Hindlimb muscle (tissue), 1 donor: ENCODE measurements around the gene ZFYVE28. TPM values are rescaled to one million over a fixed set of nuclear protein-coding genes. Genes with fewer than 3 reads are reported as not detected.

Experiments
- DNase-seq: peaks from one replicate; pipeline ENCODE4 v3.0.0-alpha.2; 2013
- polyA plus RNA-seq: library from polyadenylated mRNA; unstranded; fragments of 120-200 nt; gene quantifications from one replicate; pipeline ENCODE4 v1.2.1, GENCODE V29; 2013; ENCODE audit not compliant: insufficient read length

The ZFYVE28 gene
- polyA plus RNA-seq, 1 donor = 2.5 TPM

DNA sequence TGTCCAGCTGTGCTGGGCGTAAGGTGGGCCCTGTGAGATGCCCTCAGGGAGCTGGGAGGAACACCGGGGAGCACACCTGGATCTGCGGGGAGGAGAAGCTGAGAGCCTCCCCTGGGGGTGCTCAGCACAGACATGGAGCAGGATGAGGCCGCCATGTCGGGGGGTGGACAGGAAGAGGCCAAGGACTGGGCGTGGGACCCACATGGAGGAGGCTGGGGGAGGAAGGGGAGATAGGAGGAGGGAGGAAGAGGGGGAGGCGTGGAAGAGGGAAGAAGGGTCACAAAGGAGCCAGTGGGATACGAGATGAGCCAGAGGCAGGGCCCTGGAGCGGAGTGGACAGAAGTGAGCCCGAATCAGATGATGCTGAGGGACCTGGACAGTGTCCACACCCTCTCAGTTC is 66.3 kb downstream of the ZFYVE28 start:
- no peak for DNase-seq

DNA sequence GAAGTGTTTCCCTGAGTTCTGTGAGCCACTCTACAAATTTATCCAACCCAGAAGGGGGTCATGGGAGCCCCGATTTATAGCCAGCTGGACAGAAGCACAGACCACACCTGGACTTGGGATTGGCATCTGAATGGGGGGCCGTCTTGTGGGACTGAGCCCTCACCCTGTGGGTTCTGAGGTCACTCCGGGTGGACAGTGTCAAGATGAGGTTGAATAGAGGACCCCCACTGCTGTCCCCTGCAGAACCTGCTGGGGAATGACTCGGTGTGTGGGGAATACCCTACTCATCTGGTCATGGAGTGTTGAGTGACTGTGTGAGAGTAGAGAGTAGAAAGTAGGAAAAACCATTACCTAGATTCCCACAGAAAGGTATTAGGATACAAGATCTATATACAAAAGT is 67.5 kb downstream of the ZFYVE28 start:
- DNase-seq = no peak

DNA sequence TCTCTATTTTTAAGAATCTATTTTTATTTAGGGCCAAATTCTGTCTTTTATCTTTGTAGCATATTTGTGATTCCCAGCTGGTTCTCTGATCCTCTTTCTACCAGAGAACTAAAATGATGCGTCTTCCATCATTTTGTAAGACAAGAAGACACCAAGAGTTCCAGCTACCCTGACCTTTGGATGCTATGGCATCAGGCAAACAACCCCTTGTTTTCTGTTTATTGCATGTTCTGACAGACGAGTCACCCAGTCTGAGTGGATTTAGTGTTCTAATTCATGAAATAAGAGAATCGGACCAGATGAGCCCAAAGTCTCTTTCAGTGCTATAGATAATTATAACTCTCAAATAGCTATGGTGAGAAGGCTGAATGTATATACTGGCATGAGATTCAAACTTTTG is 69.7 kb downstream of the ZFYVE28 start:
- no peak for DNase-seq

DNA sequence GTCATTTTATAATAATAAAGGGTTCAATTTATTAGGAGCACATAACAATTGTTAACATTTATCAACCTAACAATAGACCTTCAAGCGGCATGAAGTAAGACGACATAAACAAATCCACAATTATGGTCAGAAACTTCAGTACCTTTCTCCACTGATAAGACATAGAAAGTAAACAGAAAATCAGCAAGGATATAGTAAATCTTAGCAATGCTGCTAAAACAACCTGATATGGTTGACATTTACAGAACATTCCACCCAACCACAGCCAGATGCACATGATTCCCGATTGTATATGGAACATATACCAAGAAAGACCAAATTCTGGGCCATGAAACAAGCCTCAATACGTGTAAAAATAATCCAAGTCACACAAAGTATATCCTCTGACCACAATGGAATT is 71.3 kb downstream of the ZFYVE28 start:
- DNase-seq = no peak

DNA sequence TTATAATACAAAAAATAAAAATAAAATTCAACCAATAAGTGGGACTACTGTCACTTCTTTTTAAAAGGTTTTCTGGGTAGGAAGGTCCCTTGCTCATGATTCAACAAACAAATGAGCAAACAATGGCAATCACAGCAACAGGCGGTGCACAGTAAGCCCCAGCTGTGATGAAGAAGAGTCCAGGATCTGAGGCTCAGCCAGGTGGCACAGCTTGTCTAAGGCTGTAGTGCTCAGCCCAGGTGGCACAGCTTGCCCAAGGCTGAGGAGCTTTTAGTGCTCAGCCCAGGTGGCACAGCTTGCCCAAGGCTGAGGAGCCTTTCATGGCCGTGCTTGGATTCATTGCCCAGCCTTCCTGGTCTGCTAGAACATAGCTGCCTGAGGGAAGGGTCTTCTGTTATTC is 75.0 kb downstream of the ZFYVE28 start:
- no peak for DNase-seq

DNA sequence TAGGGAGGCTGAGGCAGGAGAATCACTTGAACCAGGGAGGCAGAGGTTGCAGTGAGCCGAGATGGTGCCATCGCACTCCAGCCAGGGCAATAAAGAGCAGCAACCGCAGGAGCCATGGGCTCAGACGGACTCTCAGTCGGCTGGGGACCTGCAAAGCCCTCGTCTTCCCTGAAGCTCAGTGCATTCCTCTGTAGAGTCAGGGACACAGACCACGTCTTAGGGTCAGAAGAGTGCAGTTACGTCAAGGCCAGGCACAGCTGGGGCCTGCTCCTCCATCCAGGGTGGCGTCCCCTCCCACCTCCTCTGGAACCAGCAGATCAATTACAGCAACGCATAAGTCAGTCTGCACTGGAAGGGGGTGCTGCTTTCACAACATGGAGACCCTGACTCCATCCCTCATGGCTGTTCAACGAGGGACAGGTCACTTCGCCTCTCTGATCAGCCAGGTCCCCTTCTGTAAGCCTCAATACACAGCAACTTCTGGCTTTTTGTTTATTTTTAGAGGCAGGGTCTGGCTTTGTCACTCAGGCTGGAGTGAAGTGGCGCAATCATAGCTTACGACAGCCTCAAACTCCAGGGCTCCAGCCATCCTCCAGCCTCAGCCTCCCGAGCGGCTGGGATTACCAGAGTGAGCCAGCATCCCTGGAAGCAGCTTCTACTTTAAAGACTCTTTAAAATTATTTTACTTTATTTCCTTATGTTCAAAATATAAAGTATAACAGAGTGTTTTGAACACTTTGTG is 76.4 kb downstream of the ZFYVE28 start:
- no peak for DNase-seq

DNA sequence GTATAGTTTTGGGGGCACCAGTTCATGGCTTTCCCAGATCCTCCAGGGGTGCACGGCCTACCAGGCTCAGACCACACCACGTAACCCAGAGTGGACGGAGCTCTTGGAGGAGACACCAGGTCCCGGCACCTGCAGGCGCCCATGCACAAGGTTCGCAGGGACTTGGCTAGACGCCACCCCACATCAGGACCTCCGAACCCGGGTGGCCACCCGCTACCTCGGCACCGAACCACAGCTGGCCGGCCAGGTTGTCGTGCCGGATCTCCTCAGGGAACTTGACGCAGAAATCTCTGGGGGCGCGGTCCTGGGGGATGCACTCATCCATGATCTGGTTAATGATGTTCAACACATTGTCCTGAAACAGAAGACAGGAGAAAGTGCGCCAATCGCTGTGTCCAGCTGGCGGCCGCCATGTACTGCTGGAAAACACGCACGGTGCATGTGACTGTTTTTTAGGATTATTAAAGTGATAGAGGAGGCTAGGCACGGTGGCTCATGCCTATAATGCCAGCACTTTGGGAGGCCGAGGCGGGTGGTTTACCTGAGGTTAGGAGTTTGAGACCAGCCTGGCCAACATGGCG is 77.1 kb downstream of the ZFYVE28 start:
- DNase-seq = no peak

DNA sequence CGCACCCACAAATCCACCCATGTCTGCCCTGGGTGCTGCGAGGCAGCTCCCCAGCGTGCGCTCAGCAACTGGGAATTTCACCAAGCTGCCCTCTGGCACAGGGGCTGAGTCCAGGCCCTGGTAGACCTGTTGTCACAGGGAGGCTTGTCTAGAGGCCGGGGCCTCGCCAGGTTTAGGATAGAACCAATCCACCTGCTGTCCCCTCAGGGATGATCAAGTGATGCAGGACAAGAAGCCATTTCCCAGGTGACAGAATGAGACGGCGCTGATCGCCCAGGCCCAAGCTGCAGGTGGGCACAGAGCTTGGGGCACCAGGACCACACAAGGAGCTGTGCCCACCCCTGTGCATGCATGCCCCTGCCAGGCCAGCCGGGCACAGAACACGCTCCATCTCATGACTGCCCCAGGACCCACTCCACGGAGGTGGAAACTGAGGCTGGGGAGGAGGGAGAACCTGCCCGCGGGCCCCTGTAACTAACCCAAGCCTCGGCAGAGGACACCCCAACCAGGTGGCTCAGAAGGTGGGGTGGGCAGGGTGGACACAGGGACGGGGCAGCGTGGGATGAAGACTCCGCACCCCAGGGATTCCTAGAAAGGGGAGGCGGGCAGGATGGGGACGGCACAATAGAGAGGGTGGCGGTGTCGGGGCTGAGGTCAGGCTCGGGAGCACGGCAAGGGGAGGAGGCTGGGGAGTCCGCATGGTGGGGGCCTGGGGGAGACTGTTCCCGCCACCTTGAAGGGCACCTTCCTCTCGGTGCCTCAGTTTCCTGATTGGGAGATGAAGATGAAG is 78.0 kb downstream of the ZFYVE28 start:
- DNase-seq = no peak

DNA sequence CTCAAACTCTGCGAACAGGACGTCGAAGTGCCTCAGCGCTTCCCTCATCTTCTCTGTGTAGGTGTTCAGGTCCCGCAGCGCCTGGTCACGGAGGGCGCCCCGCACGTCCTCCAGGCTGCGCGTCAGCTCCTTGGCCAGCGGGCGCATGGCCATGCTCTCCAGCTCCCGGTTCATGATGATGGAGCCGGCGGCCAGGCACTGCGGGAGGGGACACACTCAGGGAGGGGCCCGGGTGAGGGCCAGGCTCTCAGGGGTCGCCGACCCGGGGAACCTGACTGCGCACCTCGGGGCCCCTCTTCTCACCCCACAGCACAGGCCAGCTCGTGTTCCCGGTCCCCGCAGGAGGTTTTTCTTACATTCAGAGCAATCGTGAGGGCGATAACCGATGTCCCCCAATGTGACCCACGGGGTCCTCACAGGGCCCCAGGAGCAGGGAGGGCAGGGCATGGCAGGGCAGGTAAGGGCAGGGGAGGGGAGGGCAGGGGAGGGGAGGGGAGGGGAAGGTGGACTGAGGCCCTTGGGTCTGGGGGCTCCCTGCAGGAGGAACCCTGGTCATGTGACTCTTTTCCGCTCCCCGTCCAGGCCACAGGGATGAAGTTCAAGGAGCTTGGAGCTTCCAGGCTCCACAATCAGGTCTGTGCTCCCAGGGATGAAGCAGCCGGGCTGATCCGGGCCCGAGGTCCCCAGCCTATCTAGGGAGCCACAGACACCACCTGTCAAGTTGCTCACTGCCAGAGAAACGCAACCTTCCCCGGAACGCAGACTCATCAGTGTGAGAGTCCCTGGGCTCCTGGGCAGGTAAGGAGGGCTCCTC is 78.8 kb downstream of the ZFYVE28 start:
- DNase-seq = no peak

DNA sequence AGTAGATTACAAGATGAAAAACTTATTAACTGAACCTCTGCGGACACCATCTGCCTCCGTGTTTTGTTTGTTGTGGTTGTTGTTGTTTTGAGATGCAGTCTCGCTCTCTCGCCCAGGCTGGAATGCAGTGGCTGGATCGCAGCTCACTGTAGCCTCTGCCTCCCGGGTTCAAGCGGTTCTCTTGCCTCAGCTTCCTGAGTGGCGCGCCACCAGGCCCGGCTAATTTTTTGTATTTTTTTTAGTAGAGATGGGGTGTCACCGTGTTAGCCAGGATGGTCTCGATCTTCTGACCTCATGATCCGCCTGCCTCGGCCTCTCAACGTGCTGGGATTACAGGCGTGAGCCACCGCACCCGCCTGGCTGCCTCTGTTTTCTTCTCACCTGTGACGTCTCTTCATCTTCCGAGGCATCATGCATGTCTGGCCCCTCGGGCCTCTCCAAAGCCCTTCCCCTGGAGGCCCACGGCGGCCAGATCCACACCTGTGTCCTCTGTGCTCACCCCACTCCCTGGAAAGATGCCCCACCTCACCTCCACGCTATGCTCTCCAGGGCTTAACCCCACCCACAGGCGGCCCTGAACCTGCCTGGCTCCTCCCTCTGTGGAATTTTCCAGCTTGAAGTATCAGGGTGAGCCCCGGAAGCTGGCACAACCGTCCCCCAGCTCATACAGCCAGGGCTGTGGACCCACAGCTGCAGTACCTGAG is 79.5 kb downstream of the ZFYVE28 start:
- no peak for DNase-seq

DNA sequence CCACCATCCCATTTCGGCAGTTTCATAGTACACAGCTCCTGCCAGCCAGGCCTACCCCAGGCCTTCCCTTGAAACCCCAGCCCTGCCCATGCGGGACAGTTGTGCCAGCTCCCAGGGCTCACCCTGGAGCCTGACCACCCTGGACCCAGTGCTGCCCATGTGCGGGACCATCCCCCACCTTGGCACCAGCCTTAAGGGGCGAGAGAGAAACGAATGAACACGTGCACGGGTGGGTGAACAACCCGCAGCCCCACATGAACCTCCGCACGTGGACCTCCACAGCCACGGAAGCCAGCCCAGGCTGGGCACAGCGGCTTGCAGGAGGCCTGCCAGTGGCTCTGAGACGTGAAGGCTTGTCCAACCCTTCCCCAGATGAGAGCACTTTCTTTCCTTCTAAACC is 80.5 kb downstream of the ZFYVE28 start:
- DNase-seq = no peak

DNA sequence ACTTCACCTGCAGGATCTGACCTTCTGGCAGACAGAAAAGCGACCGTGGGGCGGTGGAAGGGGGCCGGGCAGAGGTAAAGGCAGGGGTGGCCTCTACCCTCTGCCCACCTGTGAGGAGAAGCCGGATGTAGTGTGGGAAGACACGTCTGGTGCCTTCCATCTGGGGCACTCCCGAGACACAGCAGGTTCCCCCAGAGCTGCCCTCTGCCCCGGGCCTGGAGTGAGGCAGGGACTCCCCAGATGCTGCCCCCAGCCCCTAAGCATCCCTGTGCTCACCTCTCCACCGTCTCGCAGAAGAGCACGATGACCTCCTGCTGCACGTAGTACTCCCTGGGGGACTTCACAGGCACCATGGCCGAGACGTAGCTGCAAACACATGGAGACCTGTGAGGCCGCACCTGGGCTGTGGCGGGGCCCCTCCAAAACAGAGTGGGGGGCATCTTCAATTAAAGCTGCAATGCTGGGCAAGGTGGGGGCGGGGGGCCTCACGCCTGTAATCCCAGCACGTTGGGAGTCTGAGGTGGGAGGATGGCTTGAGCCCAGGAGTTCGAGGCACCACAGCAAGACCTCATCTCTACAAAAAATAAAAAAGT is 81.2 kb downstream of the ZFYVE28 start:
- DNase-seq = no peak

DNA sequence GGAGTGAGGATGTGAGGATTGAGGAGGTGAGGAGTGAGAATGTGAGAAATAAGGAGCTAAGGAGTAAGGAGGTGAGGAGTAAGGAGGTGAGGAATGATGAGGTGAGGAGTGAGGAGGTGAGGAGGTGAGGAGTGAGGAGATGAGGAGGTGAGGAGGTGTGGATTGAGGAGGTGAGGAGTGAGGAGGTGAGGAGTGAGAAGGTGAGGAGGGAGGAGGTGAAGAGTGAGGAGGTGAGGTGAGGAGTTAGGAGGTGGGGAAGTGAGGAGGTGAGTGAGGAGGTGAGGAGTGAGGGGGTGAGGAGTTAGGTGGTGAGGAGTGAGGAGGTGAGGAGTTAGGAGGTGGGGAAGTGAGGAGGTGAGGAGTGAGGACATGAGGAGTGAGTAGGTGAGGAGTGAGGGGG is 81.8 kb downstream of the ZFYVE28 start:
- no peak for DNase-seq

DNA sequence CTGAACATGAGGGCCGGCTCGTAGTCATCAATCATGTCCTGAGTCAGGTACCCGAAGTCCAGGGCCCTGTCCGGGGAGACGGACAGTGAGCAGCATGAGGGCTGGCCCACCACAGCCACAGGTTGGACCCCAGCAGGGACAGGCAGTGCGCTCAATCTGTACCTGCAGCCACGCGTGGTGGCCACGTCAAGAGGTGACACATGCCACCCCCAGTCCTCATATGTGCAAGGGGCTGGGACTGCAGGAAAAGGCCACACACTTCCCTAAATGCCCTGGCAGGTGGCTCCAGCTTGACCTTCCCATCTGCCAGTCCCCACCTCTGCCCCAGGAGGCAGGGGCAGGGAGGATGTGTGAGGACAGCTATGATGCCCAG is 82.7 kb downstream of the ZFYVE28 start:
- no peak for DNase-seq

DNA sequence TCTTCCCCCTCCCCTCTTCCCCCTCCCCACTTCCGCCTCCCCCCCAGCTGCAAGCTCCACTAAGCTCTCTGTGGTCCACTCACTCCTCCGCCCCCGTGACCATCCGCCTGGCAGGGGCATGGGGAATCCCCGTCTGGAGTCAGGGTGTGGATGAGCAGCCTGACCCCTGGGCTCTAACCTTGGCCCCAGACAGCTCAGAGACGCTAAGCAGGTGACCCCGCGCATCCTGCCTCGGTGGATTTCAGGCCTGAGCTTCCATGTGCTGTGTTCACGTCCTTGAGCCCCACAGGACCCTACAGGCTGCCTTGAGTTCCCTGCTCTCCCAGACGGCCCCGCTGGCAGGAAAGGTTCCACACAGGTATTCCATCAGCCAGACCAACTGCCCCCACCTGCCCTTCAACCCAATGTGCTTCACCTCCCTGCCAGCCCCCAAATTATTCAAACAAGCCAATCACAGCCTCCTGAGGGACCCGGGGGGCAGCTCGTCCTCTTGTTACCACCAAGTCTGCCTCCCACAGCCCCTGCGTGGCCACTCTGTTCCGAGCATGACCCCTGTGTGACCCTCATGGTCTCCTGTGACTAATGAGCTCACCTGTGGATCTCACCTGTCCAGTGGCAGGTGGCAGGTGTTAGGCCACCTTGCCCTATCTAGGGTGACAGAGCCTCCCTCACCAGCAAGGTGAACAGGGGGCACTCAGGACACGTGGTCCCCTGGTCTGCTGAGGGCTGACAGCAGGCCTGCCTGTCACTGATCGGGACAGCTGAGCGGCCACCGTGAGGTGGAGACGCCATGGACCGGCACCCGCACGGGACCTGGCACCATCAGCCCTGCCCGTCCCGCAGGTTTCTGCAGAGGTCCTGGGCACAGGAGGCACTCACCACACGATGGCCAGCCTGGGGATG is 83.4 kb downstream of the ZFYVE28 start:
- no peak for DNase-seq

DNA sequence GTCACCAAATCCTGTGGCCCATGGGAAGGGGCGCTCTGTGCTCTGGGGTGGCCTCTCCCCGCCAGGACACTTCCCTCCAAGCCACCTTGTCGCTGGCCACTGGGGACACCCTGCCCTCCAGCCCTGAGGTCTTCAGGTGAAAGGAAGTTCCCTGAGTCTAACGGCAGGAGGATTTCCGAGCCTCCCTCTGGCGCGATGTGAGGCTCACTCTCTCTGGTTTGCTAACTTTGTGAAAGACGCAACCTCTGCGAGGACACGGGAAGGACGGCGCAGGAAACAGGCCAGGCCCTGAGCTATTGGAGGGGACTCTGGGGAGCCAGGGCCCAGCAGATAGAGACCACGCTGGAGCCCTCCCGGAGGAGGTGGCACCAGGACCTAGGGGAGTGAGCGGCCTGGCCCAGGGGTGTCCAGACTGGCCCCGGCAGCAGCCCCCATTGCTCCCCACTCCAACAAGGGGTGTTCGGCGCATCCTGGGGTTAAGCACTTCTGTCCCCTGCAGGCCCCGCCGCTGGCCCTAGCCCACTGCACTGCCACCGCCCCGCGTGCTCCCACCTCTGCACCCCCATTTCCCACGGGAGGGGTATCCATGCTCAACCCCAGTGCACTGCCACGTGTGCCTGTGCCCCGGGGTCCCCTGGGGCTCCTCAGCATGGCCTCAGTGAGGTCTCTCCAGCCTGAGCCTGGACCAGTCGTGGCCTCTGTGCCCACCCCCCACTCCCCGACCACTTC is 84.4 kb downstream of the ZFYVE28 start:
- DNase-seq = no peak

DNA sequence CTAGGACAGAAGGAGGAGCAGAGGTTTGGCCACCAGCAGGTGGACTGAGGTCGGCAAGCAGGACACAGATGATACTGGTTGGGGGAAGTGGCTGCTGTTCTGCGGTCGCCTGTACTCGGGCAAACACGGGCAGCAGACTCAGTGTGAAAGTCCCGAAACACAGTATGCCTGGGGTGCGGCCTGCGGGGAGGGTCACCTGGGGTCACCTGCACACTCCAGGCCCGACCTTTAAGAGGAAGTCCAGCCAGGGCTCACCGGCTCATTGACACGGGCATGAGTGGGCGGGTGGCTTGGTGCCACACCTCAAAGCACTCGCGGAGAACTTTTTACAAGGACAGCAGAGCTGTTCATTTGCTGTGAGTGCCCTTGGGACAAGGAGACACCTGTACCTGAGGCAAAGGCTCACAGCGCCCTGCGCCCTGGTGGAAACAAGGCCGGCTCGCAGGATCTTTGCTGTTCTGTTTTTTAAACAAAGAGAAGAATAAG is 85.0 kb downstream of the ZFYVE28 start:
- DNase-seq = no peak

DNA sequence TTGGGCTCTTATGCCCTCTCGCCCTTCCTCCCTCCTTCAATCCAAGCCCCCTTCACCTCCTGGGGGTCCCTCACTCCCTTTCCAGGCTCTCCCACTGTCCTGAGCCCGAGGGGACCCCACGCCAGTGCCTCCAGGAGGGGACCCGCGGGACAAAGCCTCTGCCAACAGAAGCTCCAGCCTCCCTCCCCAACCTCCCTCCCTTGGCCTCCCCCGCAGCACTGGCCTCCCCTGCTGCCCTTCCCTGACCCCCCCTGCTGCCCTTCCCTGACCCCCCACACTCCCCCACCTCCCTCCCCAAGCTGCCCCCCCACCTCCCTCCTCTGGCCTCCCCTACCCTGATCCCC is 85.5 kb downstream of the ZFYVE28 start:
- DNase-seq = no peak

DNA sequence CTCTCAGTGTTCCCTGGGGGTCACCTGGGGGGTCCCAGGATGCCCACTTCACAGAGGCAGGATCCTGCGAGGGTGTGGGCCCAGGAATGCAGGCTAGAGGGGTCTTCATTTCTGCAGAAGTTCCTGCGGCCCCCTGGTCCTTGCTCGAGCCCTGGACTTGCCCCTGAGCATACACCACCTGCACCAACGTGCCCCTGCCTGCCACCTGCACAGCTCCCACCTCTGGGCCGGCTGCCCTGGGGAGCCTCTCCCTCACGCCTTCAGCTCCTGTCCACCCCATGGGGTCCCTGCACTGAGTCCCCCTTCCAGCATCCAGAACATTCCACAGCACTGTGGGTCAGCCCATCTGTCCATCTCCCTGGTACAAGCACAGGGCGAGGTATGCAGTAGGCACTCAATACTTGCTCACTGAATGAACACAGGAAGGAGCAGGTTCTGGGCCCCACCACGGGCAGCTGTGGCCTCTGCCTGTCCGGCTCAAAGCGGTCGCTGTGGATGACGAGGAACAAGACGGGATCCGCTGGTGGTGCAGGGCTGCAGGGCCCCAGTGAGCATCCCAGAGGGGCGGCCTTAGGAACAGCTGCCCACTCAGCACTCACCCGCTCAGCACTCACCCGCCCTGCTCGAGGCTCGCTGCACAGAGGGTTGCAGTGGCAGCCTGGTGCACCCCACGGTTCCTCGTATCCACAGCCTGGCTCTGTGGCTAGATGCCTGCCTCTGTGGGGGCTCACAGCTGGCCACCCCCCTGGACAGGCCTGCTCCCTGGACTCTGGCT is 86.1 kb downstream of the ZFYVE28 start:
- DNase-seq = no peak
